ENCODE measurements around the gene CDK18. TPM values are rescaled to one million over a fixed set of nuclear protein-coding genes. Genes with fewer than 3 reads are reported as not detected.

The CDK18 gene
- total and polyA plus RNA-seq, 2 of the 8 experiments (the other 6 are each of a cell fraction or from before 2014, with no cell fraction given): 31.2 to 44.0 TPM

- TF ChIP-seq HDAC6 (IDR thresholded peaks at IDR 0.05; ENCODE audit: low read depth, low read length): no peak
- no peak for TF ChIP-seq NRF1 (IDR thresholded peaks at IDR 0.05; ENCODE audit: low read depth, low read length)
- no peak for TF ChIP-seq RBBP5 (IDR thresholded peaks at IDR 0.05; ENCODE audit: borderline replicate concordance, low read depth, low read length)
- TF ChIP-seq POU5F1 (IDR thresholded peaks at IDR 0.05; ENCODE audit: low read depth, low read length): no peak
- no peak for TF ChIP-seq MAFK (IDR thresholded peaks at IDR 0.05; ENCODE audit: low read depth, low read length)
Observed at GRCh38 chr1:205521686-205522085, 17.2 kb downstream of the CDK18 start (continued).
